VCaP (cell line): ENCODE measurements around the gene CD276.

ENCODE experiments used
- H3K27ac ChIP-seq: fragments of 450-650 bp; 2 replicates; pipeline ENCODE4 v1.5.1; 2017
- CTCF ChIP-seq: fragments of 450-650 bp; conservative IDR thresholded peaks from 2 replicates; pipeline ENCODE4 v1.5.1; 2017; ENCODE audit warnings: mild to moderate bottlenecking, moderate library complexity

The CD276 gene

DNA sequence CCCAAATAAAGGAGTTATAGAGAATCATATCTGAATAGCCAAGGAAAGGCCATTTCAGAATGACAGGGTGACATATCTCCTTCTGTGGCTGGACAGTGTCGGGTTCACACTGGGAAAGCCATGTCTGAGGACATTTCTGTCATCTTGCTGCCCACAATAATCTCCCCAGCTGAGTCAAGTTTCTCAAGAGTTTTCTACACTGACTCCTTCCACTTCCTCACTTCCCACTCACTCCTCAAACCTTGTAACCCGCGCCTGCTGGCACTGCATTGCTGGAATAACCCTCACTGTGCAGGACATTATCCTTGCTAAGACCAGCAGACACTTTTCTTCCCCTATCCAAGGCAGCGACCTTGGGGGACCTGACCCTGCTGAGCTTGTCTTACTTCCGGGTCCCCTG is 74.3 kb downstream of the CD276 start:
- H3K27ac ChIP-seq: no peak overlapping the region
- TF ChIP-seq CTCF: no peak

DNA sequence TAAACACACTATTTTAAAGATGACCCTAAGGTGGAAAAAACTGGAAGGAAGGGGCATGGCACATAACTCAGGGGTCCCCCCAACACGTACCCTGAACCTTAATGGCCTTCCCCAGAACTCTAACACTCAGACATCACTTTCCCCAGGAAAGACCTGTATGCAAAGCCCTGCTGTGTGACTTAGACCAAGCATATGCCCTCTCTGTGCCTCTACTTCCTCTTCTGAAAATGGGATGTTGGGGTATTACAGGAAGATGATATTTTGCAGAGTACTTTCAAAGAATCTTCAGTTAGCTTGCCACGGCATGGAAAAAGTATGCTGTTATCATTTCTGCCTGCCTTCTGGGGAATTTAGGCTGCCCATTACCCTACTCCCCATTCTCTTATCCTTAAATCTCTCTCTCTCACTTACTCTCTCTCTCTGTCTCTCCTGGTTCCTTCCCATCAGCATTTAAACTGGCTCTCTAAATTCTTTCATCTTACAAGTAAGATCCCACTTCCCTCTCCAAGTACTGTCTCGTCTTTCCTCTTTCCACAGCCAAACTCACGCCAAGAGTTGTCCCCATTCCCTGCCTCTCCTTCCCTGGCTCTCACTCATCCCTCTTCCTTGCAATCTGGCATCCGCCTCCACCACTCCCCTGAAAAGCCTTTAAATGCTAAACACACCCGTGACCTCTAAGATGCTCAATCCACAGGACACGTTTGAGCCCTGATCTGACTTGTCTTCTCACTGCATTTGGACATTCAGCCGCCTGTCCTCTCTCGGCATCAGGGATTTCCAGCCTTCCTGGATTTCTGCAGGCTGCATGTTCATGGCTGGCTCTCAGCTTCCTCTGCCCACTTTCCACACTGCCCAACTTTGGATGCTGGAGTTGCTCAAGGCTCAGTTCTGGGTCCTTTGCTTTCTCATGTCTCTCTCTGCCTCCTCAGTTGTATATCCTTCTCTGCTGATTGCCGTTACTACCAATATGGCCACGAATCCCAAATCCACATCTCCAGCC is 76.4 kb downstream of the CD276 start:
- no peak overlapping the region for H3K27ac ChIP-seq
- TF ChIP-seq CTCF: no peak

DNA sequence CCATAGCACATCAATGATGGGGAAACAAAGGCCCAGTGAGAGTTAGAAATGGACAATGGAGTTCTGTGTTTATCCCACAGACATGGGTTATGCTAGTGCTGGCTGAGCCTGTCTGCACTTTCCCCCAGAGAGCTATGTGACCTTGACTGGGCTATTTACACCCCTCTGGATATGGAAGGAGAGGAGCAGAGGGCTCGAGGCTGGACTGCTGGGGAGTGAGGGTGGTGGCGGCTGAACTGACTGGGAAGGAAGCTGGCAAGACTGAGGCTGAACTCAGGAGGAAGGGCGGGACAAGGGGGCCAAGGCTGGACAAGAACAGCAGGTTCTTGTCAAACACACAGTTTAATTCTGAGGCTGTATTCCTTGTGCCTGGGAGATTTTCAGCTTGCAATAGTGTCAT is 79.7 kb downstream of the CD276 start:
- no peak overlapping the region for H3K27ac ChIP-seq
- TF ChIP-seq CTCF: no peak
